AG09309 (cell line): ENCODE results near the gene IGLL1.
"Not testable (repeated sequence)": the region's sequence is repeated elsewhere in the genome, so short reads cannot be mapped to it uniquely, and the experiment has no call there.

Experiments used
- DNase-seq: peaks from one replicate; pipeline ENCODE4 v3.0.0-alpha.2; 2010; ENCODE audit warnings: low read depth
- H3K4me3 ChIP-seq: 2 replicates; pipeline ENCODE4 v1.5.1; 2011; ENCODE audit warnings: mild to moderate bottlenecking, low read depth, low read length, moderate library complexity; ENCODE audit not compliant: control insufficient read depth
- TF ChIP-seq, protein P1 (sequence below): IDR thresholded peaks from 2 replicates; pipeline ENCODE4 v1.5.1; 2011; ENCODE audit warnings: mild to moderate bottlenecking, low read depth, low read length, inconsistent platforms; ENCODE audit not compliant: insufficient read depth, control insufficient read depth; ENCODE audit errors: missing control alignments

The IGLL1 gene

DNA sequence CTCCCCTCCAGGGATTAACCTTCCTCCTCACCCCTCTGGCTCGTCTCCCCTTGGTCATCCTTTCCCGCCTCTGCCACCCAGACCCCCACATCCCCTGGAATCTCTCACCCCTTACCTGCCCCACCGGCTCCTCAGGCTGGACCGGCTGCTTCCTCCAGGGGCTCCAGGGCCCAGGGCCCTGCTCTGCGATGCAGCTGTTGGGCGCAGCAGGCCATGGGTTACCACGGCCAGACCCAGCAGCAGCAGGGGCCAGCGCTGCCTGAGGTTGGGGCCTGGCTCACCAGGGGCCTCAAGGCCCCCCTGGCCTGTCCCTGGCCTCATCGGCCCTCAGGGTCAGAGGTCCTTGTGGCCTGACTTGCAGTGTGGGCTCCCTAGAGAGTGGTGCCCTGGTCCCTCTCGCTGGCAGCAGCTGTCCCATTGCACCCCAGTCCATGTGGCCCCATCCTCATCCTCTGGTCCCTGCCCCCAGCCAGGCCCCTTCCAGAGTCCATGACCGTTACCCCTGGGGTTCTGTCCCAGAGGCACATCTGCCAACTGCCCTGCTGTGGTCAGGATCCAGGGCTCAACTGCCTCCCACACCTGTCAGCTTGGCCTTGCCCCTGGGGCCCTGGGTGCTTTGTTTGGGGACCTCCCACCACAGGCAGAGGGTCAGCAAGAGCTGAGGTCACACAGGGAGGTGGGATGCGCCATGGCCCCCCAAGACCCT lies at the start of gene IGLL1:
Gene IGLL1, minus strand, starts transcription at position 421 of the 706 bp plus-strand sequence. Its CDS starts 100 bp downstream, at position 321.
- no peak for DNase-seq
- no peak within 1 kb of the TSS for H3K4me3 ChIP-seq
- TF ChIP-seq, protein P1, sequence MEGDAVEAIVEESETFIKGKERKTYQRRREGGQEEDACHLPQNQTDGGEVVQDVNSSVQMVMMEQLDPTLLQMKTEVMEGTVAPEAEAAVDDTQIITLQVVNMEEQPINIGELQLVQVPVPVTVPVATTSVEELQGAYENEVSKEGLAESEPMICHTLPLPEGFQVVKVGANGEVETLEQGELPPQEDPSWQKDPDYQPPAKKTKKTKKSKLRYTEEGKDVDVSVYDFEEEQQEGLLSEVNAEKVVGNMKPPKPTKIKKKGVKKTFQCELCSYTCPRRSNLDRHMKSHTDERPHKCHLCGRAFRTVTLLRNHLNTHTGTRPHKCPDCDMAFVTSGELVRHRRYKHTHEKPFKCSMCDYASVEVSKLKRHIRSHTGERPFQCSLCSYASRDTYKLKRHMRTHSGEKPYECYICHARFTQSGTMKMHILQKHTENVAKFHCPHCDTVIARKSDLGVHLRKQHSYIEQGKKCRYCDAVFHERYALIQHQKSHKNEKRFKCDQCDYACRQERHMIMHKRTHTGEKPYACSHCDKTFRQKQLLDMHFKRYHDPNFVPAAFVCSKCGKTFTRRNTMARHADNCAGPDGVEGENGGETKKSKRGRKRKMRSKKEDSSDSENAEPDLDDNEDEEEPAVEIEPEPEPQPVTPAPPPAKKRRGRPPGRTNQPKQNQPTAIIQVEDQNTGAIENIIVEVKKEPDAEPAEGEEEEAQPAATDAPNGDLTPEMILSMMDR, result no peak

DNA sequence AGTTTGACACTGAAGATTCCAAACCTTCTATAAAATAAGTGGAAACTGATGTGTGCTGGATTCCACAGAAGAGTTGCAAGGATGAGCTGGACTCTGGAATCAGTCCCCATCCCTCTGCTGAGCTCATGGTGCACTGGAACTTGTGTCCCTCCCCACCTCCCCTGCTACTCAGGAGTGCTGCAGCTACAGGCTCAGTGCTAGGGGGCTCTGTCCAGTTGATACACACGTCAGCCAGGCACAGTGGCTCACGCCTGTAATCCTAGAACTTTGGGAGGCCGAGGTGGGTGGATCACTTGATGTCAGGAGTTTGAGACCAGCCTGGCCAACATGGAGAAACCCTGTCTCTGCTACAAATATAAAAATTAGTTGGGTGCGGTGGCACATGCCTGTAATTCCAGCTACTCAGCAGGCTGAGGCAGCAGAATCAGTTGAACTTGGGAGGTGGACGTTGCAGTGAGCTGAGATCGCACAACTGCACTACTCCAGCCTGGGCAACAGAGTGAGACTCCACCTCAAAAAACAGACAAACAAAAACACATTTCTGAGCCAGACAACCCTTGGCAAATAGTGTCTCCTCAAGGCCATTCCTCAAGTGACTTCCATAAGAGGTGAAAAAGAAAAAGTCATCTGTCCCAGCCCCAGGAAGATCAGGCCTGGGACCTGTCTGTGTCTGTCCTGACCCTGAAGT lies 48.1 kb upstream of the IGLL1 start:
- not testable (repeated sequence) for H3K4me3 ChIP-seq, DNase-seq

DNA sequence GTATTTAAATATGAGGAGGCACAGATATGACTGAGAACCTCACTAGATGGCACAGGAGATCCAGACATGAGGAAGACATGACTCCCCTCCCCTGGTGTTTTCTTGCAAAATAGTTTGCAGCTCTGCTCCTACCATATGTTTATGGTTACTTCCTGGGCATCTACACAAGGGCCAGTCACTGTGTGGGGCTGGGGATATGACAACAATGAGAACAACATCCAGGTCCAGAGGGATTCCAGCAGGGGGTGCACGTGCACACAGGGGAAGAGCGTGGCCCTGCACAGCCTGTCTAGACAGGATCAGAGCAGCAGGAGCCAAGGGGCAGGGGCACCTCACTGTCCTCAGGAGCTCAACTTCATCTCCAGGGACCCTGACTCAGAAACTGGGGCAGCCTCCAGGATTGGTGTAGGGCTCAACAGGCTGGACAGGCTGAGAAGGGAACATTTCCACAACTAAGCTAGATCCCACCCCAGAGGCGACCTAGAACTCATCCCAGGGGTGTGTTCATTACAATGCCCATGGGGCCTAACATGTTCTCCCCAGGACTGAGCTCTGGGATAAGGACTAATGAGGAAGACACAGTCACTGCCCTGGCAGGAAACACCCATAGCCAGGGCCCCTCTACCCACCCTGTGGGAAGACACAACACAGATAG lies 47.4 kb upstream of the IGLL1 start:
- DNase-seq, result peak; percentile 2
- not testable (repeated sequence) for H3K4me3 ChIP-seq

DNA sequence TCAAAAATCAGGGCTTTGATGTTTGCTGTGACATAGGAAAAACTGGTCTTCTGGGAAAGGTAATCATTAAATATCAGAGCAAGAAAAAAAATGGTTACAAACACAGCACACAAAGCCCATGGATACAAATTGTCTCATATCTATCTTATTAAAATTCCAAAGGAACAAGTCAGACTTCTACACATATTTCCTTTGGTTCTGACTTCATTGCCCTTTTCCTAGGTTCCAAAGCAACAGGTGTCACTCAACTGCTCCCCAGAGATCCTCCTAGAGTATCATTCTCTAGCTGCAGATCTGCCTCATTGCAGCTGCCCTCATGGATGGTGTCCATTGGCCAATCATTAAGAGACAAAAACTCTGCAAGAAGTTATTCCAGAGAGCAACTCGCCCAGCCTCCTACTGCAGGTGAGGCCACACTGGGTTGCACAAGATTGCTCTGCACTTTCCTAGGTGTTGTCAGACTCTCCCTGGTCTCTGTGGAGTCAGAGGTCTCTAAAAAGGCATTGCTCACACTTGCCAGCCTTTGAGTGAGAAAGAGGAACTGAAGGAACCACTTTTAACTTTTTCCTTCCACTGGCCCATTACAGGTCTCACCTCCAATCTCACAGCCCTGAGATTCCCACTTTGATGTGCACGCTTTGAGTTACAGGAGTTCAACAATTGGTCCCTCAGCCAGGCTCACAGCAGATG lies 46.3 kb upstream of the IGLL1 start:
- no peak for DNase-seq
- no peak overlapping the region for H3K4me3 ChIP-seq
- TF ChIP-seq, protein P1, result no peak

More for the DNA sequence above, 47.4 kb upstream of the IGLL1 start:
- TF ChIP-seq, protein P1, result peak; percentile 45

DNA sequence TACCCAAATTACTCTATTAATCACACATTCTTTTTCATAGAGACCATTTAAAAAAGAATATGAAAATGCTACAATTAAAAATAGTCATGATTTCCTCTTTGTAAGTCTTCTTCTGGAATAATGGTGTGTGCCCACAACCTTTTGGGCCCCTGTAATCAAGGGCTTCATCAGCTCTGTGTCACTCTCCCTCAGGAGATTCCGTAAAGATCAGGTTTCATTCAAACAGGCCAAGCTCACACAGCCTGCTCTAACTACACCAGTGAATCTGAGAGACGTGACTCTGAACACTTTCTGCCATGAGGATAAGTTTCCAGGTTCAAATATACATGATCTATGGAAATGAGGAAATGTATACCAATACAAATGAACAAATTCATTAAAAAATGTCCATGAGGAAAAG lies 42.5 kb upstream of the IGLL1 start:
- DNase-seq, result no peak
- no peak overlapping the region for H3K4me3 ChIP-seq
- TF ChIP-seq, protein P1, result no peak

DNA sequence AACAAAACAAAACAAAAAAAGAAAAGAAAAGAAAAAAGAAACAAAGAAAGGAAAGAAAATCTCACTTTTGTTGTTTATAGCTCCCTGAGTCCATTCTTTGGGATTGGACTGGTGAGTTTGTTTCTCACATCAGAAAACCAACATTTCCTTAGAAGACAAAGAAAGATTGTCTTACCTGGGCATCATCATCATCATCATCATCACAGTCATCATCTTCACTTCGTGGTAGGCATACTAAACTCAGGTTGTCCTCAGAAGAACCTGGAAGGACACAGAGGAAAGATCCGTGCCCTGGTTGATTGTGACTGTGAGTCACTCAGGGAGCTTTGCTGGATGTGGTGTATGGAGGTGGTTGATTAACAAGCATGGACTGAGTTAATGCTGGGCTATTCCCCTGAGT lies 41.8 kb upstream of the IGLL1 start:
- not testable (repeated sequence) for DNase-seq

DNA sequence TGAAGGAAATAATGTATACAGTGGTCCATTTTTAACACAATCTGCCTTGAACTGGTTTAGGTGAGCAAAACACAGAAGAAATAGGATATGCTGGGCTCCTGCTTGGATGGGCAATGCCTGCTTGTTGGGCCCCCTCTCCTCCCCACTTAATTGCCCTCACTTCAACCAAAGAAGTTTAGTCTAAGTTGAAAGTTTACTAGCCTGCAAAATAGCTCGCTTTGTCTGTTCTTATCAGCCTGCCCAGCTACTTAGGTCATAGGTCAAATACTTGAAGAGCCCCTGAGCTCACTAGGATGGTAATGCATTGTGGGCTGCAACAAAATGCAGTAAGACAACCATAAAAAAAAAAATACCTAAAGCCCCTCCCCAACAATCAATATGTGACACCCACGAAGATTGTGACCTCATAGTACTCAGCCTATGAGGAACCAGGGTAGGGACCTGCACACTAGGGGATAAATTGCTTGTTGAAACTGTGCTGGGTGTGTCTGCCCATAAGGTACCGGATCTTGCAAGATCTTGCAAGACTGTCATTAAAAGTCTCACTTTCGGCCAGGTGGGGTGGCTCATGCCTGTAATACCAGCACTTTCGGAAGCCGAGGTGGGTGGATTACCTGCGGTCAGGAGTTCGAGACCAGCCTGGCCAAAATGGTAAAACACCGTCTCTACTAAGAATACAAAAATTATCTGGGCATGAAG lies 41.1 kb upstream of the IGLL1 start:
- TF ChIP-seq, protein P1, result no peak
- no peak for DNase-seq
- no peak overlapping the region for H3K4me3 ChIP-seq

More for the DNA sequence above, 41.8 kb upstream of the IGLL1 start:
- not testable (repeated sequence) for H3K4me3 ChIP-seq
